ENCODE measurements around the gene CADPS.

CADPS gene

DNA sequence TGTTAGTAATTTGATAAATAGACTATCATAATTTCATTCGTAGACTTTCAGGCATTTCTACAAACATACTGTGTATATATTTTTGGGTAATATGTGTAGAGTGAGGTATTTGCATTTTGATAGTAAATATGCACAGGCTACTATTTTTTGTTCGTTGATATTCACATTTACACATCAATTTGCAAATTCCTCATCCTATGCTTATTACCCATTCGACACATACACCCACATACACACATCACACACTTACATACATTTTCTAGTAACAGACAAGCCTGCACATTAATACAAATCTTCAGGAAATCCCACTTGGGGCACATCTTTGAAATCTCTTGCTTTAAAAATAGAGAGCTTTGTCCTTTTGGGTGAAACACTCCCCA lies 373.9 kb downstream of the CADPS start:
- DNase-seq (ENCODE audit: low read depth), result no peak

DNA sequence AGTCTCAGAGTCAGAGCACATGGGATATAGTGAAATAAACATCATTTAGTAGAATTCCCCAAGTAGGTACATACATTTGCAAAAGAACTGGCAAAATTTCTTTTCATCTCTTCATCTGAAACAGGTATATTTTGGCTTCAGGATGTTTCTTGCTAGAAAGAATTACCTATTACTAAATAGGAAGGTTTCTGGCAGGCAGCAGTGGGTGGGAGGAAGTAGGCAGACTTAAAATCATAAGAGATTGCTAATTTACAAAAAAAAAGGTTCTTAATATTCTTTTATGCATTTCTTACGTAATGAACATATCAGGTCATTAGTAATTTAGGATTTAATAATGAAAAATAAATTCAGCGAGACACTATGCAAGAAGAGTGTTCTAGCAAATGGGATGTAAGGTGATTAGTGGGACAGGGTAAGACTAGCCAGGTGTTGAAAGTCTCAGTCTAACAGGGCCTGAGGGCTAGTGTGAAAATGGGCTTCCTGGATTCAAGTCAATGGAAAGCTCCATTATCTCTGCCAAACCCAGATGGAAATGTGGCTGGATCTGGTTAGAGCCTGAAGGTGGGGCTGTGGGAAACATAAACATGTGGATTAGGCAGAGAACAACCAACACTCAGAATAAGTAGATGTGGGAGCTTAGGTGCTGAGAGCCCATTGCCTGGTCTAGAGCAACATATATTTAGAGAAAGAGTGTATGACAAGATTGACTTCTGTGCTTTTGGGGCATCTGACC lies 374.5 kb downstream of the CADPS start:
- no peak for DNase-seq (ENCODE audit: low read depth)

DNA sequence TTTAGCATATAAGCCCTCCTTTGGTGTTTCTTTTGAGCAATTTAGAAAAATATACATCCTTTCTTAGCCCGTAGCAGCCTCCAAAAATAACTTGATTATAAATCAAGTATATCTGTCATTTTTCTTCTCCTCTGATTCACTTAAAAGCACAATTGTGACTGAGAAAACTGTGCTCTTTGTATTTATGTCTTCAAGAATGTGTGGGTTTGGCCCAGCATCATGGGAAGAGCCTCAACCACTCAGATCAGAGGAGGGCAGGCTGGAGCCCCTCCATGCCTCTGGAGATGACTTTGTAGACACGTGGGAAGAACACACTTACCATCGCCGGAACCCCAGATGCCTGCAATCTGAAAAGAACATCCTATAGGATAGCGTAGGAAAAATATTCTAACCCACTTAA lies 378.1 kb downstream of the CADPS start:
- no peak for DNase-seq (ENCODE audit: low read depth)

DNA sequence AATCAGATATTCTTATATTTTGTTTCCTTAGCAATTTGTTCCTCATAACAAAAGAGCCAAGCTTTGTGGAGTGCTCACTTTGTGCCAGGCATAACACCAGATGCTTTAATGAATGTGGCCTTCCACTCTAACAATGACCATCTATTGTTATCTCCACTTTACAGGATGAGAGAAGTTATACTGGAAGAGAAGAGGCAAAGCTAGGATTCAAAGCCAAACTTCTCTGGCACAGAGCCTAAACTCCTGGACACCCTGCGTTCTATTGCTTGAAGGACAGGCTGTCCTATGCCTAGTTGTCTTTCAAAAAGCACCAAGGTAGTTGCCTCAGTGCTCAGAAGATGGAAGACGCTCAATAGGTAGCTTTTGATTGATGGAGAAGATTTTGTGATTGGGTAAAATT lies 378.7 kb downstream of the CADPS start:
- no peak for DNase-seq (ENCODE audit: low read depth)

DNA sequence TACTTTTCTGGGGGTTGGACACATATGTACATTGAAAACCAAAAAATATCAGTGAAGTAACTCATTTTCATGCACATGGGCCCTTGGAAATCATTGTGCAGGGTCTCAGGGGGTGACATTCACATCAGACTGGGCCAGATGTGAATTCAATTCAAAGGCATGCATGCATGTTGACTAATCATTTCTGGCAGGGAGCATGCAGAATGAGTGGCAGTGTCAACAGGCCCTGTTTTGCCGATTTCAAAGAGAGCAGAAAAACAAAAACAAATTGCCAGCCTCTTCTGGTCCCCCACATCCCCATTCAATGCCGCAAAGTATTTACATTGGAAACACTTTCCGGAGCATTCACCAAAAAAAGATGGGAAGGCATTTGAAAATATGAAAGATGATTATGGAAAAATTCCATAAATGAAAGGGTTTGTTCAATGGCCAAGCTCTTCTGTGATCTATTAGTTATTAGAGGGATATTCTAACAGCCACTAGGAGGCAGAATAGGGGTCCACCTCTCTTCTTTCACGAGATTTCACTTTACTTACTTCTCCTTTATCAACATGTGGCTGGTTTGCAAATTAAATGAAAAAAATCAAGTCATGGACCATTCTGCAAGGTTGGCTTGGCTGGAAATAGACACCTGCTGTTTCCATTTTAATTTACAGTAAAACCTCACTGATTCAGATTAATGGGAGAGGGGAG lies 382.0 kb downstream of the CADPS start:
- no peak for DNase-seq (ENCODE audit: low read depth)

DNA sequence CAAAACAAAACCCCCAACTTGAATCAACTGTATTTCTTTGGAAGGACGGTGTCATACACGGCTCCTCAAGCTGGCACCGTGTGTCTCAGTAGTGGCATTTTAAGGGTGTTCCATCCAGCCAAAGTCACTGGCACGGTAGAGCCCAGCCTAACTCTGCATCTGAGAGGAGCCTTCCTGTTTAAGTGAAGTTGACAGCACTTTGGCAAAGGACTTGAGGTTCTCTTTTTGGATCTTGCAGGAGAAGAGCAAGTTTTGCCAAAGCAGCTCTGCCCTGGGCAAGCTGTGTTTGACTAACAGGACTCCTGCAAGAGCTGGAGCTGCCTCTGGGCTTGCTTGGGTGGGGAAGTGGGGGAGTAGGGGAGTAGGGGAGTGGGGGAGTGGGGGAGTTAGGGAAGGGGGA lies 392.3 kb downstream of the CADPS start:
- no peak for DNase-seq (ENCODE audit: low read depth)

DNA sequence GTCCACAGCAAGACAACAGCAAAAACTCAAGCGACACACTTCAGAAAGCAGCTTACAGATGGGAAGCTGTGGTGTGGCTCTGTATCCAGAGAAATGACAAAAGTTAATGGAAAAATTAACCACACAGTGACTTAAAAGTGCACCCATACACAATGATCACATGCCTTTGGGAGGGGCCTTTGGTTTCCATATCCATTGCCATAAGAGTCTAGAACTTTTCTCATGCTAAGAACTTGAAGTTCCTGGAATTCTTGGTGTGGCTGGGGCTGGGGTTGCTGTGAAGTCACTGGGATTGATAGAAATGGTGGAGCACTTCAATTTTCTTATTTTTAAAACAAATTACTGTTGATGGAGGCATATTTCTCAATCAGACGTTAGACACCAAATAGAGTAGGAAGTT lies 393.3 kb downstream of the CADPS start:
- no peak for DNase-seq (ENCODE audit: low read depth)

DNA sequence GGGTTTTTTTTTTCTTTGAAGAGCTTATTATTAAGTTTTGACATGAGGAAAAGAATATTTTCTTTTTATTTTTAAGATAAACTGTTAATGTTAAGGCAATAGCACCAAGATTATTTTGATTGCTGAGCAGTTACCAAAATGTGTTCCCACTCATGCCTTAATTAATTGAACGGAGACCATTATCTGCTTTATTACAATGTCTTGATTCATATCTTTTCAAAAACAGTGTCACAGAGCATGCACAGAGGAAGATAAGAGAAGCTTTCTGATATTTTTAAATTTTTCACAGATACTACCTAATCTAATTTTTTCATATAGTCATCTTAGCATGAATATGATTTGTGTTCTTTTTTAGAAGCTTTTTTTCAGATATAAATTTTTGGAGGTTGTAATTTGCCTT lies 395.2 kb downstream of the CADPS start:
- DNase-seq (ENCODE audit: low read depth), result no peak

DNA sequence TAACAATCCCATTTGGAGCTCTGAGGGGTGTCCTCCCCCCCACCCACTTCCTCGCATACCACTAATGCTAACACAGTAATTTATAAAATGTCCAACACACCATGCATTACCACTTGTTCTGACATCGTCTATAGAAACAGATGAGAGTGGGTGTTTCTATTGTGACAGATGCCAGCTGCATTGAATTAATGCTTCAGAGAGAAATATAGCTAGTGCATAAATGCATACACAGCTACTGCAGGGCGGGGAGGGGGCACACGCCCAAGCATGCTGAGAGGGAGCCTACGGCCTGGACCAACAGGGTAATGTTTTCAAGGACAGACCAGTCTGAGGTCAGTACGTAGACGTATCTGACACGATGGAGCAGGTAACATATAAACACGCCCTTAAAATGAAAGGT lies 395.9 kb downstream of the CADPS start:
- no peak for DNase-seq (ENCODE audit: low read depth)

DNA sequence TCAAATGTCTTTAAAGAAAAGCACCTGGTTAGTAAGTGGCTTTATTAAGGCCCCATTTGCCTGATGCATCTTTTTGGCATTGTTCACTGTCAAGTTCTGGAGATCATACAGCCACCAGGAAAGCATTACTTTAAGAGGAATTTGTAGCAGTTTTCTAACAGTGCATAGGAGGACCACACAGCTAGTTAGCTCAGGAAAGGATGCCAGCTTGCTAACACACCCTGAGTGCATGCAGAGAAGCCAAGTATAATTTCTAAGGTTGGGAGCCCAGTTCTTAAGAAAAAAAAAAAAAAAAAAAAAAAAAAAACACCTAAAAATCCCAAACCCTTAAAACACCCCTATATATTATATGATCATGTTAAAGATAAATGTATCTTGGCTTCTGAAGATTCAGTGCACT lies 399.9 kb downstream of the CADPS start:
- DNase-seq (ENCODE audit: low read depth), result no peak

DNA sequence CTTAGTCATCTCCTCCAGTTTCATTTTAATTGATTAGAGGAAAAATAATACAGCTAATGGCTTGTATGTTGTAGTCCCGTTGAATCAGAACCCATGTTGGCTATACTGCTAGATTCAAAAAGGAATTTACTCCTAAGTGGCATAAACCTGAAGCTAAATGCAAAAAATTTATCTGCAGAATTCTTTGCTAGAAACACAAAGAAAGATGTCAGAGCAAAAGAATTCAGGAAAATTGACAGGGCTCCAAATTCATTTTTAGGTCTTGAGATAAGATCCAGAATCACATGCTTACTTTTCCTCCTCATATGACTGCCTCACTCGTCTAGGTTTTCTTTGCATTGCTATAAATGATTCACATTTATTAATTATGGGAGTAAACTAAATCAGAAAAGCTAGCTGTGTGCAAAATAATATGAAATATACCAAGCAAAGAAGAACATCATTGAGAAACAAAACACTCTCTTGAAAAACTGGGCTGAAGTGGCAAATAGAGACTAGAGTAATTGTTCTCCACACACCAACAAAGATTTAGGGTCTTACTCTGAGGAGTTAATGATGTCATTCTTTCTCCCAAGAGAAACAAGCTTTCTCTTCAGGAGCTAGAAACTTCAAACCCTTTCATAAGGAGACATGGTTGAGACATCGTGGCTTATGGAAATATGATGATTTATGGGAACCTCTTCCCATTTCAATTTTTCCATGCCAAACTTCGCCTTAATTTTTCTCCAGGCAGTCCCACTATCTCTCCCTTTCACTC lies 407.1 kb downstream of the CADPS start:
- DNase-seq (ENCODE audit: low read depth), result no peak

DNA sequence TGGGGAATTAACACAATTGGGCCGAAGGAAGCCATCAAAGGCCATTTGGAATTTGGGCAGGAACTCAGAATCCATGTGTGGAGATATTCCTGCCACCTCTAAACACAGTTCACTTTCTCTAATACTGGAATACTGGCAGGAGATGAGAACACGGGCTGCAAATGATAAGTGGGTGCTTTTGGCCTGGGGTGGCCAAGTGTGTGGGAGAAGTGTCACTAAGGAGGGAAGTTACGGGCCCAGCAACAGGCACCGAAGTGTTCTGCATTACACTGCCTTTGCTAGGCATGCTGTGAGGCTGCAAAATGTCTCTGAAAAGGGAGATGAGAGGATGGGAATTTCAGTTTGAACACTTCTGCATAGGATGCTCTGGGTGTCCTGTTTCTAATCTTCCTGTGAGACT lies 412.4 kb downstream of the CADPS start:
- DNase-seq (ENCODE audit: low read depth), result no peak

DNA sequence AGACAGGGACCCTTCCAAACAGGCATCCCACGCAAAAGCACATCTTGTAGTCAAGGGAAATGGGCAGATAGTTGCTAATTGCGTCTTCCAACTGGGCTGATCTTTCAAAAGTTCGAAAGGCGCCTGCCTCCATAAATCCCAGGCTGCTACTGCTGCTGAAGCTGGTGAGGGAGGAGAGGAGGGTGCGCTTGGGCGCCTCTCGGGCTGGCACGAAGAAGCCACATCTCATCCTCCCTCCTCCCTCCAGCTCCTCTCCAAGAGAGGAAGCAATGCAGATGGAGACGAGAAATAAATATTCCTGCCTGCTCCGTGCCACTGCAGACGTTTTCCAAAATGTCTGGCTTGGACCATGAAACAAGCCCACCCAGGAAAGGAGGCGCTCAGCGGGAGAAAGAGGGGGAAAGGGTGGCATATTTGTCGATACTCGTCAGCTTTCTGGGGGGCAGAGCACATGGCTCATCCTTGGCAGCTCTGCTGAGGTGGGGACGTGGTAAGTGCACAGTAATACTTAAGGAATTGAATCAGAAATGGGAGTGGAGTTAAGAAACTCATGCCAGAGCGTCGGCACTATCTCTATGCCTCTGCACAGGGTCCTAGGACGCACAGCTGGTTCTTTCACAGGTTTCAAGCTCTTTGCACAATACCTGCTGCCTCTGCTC lies 413.0 kb downstream of the CADPS start:
- no peak for DNase-seq (ENCODE audit: low read depth)

DNA sequence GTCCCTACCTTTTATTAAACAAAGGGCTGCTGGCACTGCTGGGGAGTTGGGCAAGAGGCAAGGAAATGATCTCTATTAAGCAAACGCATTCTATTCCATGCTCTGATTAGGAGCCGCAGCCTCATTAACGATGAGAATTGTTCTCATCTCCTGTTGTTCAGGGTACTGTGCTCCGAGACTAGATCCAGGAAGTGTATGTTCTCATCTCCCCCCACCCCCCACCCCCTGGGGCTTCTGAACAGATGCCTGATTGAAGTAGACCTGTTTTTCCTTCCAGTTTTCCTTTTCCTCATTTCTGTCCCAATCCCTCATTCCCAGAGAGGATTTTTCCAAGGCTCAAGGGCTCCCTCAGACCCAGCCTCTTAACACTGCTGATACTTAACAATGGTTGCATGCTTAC lies 420.3 kb downstream of the CADPS start:
- DNase-seq (ENCODE audit: low read depth), result no peak

DNA sequence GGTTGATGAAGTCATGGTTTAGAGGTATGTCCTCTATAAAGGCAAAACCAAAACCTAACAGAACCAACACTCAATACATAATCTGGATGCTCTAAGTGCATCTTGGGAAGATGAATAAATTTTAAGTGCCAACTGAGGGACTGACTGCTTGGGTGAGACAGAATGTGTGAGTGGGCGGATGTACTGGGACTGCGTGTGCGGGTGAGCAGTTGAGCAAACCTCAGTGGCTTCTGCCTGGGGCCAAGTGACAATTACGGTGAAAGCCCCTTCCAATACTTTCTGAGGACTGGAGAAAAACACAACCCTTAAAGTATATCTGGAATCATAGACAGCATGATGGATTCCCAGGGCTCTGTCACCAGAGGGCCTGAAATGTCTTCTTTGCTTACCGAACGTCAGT lies 421.8 kb downstream of the CADPS start:
- DNase-seq (ENCODE audit: low read depth), result no peak

DNA sequence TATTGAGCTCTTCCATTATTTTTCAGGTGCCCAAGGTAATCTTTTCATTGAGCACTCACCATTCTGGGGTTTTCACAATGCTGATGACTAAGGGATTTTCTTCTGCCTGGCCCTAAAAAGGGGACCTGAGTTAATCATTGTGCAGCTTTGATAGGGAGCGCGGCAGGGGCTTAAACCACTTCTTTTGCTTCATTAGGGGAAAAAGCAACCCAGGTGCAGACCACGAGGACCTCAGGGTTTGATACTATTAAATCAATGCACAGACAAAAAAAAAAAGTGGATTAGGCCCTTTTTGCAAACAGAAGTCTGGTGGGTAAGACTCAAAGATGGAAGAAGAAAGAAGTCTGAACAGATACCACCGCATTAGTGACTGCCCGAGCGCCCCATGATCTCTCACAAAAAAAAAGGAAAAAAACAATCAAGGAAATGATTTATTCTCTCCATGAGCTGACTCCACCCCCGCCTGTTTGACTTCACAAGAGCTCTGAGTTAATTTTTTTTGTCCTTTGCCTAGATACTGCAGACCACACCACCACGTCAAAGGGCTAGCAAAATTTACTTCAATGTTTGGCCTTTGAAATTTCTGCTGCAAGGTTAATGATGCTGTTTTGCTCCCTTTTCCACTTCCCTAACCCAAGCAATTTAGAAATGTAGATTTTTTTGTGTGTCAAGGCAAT lies 423.9 kb downstream of the CADPS start:
- DNase-seq (ENCODE audit: low read depth), result no peak

DNA sequence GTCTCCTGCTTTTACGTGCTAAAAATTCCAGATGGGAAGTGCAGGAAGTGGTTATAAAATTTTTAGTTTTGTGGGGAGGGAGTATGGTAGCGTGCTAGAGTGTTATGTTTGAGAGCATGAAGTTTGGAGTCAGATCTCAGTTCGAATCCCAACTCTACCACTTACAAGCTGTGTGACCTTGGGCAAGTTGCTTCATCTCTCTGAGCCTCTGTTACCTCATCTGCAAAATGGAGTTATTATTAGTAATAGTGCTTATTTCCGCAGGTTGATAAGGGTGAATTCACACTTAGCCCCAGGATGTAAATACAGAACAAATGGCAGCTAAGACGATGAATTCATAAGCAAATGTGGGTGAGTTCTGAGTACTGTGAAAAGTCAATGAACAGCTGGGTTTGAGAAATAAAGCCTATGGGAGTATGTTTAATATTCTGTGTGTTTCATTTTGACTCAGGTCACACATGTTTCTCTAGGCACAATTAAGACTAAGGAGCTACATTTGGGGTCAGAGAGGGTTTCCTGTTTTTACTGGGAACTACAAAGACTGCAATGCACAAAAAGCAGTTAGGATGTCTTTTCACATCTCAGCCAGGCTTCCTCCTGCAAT lies 428.8 kb downstream of the CADPS start:
- DNase-seq (ENCODE audit: low read depth), result no peak

DNA sequence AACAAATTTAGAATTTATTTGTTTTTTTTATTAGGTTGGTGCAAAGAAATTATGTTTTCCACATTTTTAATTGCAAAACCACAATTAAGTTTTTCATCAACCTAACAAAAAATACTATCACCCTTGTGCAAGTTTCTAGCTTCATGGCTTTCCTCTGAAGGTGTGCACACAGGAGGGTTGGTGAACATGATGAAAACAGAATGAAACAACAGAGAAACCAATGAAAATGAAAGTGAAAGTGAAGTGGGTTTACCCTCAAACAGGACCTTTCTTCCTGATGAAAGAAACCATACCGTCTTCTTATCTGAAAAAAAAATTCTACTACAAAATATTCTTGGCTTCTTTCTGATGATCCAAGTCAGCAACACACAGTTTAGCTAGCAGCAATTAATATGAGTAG lies 429.9 kb downstream of the CADPS start:
- no peak for DNase-seq (ENCODE audit: low read depth)

DNA sequence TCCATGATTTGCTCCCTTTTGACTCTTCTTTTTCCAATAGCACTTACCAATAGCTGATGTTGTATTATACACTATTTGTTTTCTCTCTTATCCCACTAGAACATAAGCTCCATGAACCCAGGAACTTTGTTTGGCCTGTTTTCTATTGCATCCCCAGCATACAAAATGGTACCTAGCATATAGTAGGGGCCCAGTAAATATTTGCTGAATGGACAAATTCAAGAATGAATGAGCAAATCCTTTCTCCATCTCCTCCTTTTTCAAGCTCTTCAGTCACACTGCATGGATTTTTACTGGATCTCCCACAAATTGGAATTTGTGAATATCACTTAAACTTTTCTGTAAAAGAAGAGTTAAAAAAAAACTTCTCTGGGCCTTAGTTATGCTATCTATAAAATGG lies 435.2 kb downstream of the CADPS start:
- DNase-seq (ENCODE audit: low read depth), result no peak

DNA sequence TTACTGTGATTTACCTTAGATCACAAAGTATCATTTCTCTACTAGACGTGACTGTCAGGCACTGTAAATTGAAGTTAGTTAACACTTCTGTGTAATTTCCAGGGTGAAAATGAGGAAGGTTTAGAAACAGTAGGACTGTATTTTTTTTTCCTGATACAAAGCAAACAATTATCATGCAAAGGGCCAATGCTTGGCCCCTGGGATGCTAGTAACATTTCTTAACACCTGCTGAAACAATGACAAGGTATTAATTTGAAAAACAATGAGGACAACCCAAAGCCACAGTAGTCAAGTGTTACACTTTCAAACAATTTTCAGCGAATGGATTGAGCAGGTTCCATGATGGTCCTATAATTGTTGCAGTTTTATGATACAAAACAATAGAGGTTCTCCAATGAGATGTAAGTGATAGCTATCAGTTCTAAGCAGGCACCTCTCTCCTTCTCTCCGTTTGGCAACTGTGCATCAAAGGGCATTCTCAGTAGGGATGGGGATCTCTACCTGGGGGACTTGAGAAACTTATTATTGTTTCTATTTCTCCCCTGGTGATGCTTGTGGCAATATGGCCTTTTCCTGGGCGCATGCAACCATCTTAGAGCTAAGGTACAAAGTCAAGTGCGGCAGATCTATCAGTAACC lies 435.9 kb downstream of the CADPS start:
- no peak for DNase-seq (ENCODE audit: low read depth)

DNA sequence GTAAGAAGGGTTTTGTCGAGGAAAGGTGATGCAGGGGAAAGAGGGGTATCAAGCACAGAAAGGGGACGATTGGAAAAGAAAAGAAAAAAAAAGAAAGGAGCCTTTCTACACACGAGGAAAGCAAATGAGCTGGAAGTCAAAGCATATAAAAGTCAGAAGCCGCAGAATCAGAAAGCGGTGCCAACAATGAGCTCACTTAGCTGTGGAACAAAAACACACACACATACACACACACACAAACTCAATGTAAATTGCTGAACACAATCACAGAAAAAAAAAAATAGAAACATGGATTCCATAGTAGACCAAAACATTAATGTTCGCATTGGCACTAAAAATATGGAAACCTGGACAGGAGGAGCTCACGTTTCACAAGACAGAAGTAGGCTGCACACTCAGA lies 438.4 kb downstream of the CADPS start:
- DNase-seq (ENCODE audit: low read depth), result no peak
